GM19025 (cell line): ENCODE results near the gene C1QTNF12.
"Not testable (repeated sequence)": the region's sequence is repeated elsewhere in the genome, so short reads cannot be mapped to it uniquely, and the experiment has no call there.

Experiments
- ATAC-seq: cut with Tn5 transposase; IDR thresholded peaks from one replicate; pipeline ENCODE4 v1.9.1; 2021; ENCODE audit warnings: mild to moderate bottlenecking, low read depth, moderate library complexity; ENCODE audit not compliant: unreplicated experiment

C1QTNF12 gene

GRCh38 chr1:1260843-1261560, 14.5 kb upstream of the C1QTNF12 start:
- ATAC-seq: no peak

GRCh38 chr1:1259951-1260600, 13.6 kb upstream of the C1QTNF12 start:
- no peak for ATAC-seq

GRCh38 chr1:1259540-1259939, 13.0 kb upstream of the C1QTNF12 start:
- ATAC-seq: no peak

GRCh38 chr1:1259119-1259488, 12.6 kb upstream of the C1QTNF12 start:
- ATAC-seq: no peak

GRCh38 chr1:1256956-1257871, 10.7 kb upstream of the C1QTNF12 start:
- no peak for ATAC-seq

GRCh38 chr1:1255611-1256010, 9.1 kb upstream of the C1QTNF12 start:
- no peak for ATAC-seq

DNA sequence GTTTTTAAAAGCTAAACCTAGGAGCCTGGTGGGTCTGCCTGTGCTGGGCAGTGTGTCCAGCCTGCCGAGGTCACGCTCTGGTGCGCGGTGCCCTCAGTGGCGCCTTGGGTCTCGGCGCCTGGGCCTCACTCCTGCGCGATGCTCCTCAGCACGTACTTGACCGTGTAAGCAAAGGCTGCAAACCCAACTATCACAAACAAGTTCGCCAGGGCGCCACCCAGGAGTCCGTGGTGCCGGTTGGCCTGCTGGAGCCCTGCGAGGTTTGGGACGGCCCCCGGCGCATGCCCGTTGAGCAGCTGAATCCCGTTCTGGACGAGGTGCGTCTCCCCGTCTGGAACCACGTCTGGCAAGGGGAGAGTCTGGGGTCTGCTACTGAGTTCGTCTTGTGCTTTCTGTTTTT, 8.6 kb upstream of the C1QTNF12 start:
- ATAC-seq: no peak

DNA sequence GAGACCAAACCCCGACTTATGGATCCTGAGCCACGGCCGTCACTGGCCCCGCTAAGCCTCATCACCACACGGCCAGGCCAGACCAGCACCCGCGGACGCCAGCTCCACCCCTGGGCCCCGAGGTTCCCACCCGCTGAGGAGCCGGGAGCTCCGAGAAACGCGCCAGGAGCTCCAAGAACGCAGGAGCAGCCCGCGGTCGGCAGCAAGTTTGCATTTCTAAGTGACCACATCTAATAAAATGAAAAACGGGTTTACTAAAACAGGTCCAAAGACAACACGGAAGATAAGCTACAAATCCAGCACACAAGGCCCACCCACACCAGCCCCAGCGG, 8.1 kb upstream of the C1QTNF12 start:
- ATAC-seq: no peak

DNA sequence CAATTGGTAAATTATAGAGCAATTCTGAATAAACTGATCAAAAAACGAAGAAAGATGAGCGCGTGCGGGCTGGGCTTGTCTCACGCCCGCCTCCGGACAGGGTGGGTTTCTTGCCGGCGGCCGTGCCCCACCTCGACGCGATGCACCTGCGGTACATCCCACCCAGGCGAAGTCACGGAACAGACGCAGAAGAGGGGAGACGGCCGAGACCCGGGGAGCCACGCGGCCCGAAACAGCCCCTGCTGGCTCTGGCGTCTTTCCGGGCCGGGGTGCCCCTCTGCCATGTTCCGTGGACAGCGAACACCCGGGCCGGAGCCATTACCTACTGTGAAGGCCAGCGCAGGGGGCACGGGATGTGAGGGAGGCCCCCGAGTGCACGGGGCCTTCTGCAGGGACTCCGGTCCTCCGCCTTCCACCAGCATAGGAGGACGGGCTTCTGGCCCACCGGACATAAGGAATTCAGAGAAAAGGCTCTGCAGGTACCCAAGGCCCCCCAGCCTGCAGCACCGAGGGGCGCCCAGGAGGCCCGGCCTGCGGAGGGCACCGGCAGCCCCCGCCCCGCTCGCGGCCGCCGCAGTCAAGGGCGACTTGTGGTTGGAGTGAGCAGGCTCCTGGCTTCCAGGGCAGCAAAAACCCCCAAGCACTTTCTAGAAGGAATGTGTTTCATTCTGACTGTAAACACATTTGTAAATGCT, 7.6 kb upstream of the C1QTNF12 start:
- ATAC-seq: no peak

GRCh38 chr1:1253314-1253713, 6.8 kb upstream of the C1QTNF12 start:
- ATAC-seq: no peak

DNA sequence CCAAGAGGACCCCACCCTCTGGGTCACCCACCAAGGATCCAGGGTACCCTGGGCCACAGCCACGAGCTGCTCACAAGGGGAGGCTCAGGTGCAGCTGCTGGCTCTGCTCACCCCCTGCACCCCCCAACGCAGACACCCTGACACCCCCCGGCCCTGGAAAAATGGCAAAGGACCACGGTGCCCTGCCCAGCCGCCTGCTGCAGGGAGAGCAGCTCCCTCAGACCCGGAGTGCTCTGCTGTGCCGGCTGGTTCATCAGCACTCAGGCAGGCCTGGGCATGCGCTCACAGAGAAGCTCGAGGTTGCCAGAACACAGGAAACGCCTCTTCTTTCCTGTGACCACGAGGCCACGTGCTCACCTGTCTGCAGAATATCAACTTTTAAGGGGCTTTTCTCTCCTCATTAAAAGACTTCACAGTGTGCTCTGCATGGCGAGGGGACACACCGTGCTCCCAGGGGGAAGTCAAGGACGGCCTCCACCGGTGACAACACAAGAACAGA, 4.3 kb upstream of the C1QTNF12 start:
- no peak for ATAC-seq

- ATAC-seq: not testable (repeated sequence)
These were observed 1.7 kb upstream of the C1QTNF12 start for GRCh38 chr1:1248009-1248913.

DNA sequence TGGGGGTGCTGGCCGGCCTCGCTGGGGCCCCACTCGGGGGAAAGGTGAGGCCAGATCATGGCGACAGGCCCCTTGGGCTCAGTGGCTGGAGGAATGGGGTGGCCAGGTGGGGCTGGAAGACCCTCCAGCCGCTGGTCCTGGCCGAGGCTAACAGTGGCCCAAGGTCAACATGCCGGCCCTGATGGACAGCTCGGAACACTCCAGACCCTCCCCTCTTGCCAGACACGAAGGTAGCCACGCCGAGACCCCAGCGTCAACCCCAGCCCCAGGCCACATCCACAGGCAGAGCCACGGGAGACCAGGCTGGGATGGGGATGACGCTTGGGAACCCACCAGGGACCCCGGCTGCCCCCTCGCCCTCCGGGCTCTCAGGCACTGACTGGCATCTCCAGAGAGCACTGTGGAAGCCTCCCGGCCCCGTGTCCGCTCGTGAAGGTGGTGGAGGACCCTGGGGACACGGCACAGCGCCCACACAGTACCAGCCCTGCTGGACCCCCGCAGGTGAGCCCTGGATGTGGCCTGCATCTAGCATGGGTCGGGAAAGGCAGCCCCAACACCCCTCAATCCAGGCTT, 905 bp upstream of the C1QTNF12 start:
- no peak for ATAC-seq

- ATAC-seq: no peak
These were observed 525 bp downstream of the C1QTNF12 start for GRCh38 chr1:1245817-1246576.

DNA sequence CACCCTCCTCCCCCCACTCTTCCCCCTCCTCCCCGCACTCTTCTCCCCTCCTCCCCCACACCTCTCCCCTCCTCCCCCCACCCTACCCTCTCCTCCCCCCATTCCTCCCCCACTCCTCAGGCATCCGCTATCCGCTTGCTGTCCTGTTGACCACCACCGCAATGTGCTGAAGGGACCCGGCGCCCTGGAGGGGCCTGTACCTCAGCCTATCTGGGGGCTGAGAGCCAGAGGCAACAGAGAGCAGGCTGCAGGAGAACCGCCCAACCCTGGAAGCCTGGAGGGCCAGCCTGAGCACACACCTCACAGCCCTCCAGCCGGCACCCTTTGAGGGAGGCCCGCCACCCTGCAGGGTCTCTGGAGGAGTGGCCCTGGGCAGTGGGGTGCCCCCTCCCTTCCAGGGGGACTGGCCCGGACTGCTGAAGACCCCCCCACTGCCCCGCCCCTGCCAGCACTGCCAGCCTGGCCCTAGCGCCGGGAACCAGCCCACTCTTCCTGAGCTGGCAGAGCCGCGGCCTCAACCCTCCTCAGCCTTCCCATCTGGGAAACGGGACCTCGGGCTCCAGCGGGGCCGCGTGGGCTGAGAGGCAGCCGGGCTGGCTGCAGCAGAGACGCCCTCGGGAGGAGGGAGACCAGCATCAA, 1.2 kb downstream of the C1QTNF12 start:
- no peak for ATAC-seq

GRCh38 chr1:1244192-1244811, 2.2 kb downstream of the C1QTNF12 start:
- no peak for ATAC-seq

GRCh38 chr1:1243807-1244191, 2.7 kb downstream of the C1QTNF12 start:
- ATAC-seq: no peak

DNA sequence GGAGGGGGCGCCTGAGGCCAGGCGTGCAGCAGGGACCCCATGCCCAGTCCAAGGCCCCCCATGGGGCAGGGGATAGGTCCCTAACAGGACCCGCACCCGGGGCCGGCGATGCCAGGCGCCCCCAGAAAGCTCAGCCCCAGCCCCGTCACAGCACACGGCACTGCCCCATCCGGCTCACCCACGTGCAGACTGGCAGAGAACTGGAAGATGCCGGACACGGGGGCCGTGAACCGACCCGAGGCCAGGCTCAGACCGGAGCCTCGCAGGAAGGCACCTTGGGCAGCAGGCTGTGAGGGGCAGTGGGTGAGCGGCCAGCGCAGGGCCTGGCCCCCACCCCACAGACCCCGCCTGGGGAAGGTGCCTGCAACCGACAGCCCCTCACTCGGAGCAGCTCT, 3.3 kb downstream of the C1QTNF12 start:
- no peak for ATAC-seq
